ENCODE measurements around the gene SASH1. TPM values are rescaled to one million over a fixed set of nuclear protein-coding genes. Genes with fewer than 3 reads are reported as not detected.
A peak's percentile ranks its signal among the peaks of the same experiment; 100 is the strongest.

Gene SASH1
- total RNA-seq, 2 donors from 2014 or later = 0.17 to 0.20 TPM

DNA sequence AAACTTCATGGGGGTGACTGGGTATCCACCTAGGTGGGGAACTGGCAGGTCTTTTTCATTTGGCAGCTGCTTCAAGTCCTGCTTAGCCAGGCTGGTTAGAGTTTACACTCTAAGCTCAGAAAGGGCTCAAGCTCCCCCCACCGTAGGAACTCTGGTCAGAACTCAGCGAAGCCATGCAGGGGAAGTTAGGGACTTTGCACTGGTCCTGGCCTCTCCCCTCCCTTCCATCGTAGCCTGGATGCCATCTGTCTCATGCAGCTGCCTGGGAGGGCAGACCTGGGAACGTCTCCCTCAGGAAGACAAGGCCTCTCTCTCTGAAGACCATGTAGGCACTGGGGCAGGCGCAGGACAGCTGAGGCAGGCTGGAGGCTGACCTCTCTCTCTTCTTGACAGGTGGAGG lies 220.4 kb downstream of the SASH1 start:
- DNase-seq (ENCODE audit: low spot score) = no peak
- no peaks in the 10 kb centered on the region for H3K9me3 Mint-ChIP-seq
- no peak overlapping the region for H3K4me3 Mint-ChIP-seq
- no peak for ATAC-seq
- H3K27me3 Mint-ChIP-seq = peaks cover 34 to 58% of the 10 kb centered on the region in 2 donors
- peak overlapping the region in 1 of 2 donors; percentile 38 for H3K27ac Mint-ChIP-seq
- H3K4me1 Mint-ChIP-seq (ENCODE audit: low read depth in 2 of 2) = peaks cover 23 to 31% of the 10 kb centered on the region in 2 donors
- H3K36me3 Mint-ChIP-seq = peaks cover 4% of the 10 kb centered on the region

DNA sequence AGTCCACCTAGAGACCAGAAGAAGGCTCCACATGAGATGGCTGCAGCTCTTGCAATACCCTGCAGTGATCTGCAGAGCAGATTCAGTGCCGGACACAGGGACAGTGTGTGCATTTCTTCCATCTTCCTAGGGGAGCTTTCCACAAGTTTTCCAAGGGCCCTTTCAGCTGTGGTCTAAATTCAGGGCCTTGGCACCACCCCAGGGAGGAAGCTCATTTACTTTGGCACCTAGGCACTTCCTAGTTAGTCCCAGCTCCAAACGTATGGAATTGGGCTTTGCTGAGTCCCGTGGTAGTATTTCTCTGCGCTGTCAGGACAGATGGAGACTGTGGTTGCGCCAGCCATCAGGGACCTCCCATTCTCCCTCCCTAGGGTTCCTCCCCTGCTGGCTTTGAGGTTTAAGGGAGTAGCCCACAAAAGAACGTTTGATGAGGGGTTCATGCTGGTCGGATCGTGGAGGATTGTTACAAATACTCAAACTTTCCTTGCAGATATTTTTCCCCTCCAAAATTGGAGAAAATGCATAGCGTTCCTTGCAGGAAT lies 221.9 kb downstream of the SASH1 start:
- ATAC-seq (no peak), DNase-seq (ENCODE audit: low spot score) (no peak)
- Mint-ChIP-seq H3K27ac (no peak overlapping the region), H3K9me3 (no peaks in the 10 kb centered on the region), H3K27me3 (peaks cover 37 to 56% of the 10 kb centered on the region in 2 donors), H3K4me1 (ENCODE audit: low read depth in 2 of 2) (peaks cover 22 to 26% of the 10 kb centered on the region in 2 donors), H3K36me3 (peaks cover 4% of the 10 kb centered on the region), H3K4me3 (no peak overlapping the region)

DNA sequence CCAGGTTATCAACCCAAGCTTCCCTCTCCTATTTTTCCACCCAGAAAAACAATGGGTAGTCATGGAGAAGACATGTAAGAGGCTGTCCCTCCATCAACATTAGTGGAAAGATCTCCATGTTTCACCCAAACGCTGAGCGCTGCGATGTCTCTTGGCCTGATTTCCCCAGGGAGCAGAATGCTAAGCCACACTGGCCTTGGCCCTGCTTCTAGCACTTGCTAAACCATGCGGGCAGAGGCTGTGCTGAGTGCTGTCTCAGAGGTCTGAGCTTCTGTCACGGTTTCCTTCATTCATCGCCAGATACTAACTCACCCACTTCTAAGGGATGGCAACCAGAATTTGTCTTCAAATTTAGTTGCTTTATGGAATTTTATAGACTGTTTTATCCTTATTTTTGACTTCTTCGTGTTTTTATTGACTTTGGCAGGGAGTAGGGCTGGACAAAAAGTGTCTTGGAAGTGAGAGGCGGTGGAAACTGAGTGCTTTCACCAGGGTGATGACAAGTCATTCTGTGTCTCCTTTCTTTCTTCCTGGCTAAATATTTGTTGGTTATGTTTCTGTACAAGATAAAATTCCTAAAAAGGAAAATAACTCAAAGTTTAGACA lies 222.8 kb downstream of the SASH1 start:
- no peak for ATAC-seq

DNA sequence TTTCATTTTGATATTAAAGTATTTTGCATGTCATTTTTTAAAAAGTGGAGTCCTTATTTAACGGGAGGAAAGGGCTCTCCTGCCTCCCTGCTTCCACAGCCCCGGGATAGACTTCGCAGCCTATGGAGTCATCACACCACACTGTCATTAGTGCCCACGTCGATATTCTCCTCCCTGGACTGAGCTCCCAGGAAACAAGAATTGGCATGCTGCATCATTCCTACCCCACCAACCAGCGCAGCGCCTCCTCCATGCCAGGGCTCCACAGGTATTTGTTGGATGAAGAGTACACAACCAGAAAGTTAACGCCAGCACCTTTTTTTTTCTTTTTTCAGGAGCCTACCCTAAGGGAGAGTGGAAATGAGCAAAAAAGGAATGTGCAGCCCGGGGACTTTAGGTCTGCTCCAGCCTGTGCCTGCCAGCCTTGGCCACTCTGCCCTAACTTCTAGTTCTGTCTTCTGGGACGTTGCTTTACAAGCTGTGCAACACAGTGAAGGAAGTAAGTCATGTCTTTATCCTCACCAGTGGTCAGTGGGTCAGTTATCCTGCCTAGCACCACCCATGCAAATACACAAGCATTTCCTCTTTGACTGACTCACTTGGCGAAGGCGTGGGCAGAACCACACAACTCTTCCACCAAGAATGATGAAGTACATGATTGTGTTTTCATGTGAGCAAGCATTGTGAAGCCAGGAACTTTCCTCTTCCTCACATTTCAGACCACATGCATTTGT lies 223.5 kb downstream of the SASH1 start:
- H3K27ac Mint-ChIP-seq = peak overlapping the region in 1 of 2 donors; percentile 29
- DNase-seq (ENCODE audit: low spot score) = peak; percentile 78
- peaks cover 36 to 61% of the 10 kb centered on the region in 2 donors for H3K27me3 Mint-ChIP-seq
- H3K36me3 Mint-ChIP-seq = peaks cover 4% of the 10 kb centered on the region
- no peaks in the 10 kb centered on the region for H3K9me3 Mint-ChIP-seq
- ATAC-seq = peak; percentile 78 to 91
- H3K4me3 Mint-ChIP-seq = peak overlapping the region; percentile 34
- peaks cover 22 to 29% of the 10 kb centered on the region in 2 donors for H3K4me1 Mint-ChIP-seq (ENCODE audit: low read depth in 2 of 2)

More for the DNA sequence above, 222.8 kb downstream of the SASH1 start:
- peaks cover 37 to 58% of the 10 kb centered on the region in 2 donors for H3K27me3 Mint-ChIP-seq
- no peaks in the 10 kb centered on the region for H3K9me3 Mint-ChIP-seq
- DNase-seq (ENCODE audit: low spot score) = no peak
- peak overlapping the region; percentile 34 for H3K4me3 Mint-ChIP-seq
- peaks cover 4% of the 10 kb centered on the region for H3K36me3 Mint-ChIP-seq
- peak overlapping the region in 1 of 2 donors; percentile 29 for H3K27ac Mint-ChIP-seq
- peaks cover 22 to 28% of the 10 kb centered on the region in 2 donors for H3K4me1 Mint-ChIP-seq (ENCODE audit: low read depth in 2 of 2)

DNA sequence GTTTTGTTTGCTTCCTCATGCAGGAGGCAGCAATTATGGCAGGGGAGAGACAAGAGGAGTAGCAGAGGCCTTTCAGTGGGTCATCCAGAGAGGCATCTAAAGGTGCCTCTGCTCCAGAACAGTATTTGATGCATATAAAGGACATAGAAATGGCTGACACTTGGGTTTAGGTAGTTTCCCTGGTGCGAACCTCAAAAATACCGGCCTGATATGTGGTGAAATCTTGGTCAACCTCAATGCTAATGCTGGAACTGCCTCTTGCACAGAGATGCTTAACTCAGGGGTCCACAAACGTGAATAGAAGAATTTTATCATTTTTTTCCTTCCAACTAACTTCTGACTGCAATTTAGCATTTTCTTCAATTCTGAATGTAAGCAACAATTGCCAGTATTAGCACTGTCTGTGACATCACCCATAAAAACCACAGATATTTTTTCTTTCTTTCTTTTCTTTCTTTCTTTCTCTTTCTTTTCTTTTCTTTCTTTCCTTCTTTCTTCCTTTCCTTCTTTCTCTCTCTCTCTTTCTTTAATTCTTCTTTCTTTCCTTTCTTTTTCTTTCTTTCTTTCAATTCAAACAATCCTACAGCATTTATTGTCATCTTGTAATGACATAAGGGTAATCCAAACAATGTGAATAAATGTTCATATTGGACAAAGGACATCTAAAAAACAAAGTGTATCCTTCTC lies 224.2 kb downstream of the SASH1 start:
- H3K27ac Mint-ChIP-seq = peak overlapping the region; percentile 6 to 29
- DNase-seq (ENCODE audit: low spot score) (no peak), ATAC-seq (peak; percentile 73 to 86)
- H3K36me3 Mint-ChIP-seq = peaks cover 4% of the 10 kb centered on the region
- peaks cover 42 to 68% of the 10 kb centered on the region in 2 donors for H3K27me3 Mint-ChIP-seq
- no peaks in the 10 kb centered on the region for H3K9me3 Mint-ChIP-seq
- peak overlapping the region; percentile 56 for H3K4me3 Mint-ChIP-seq
- peaks cover 22 to 29% of the 10 kb centered on the region in 2 donors for H3K4me1 Mint-ChIP-seq (ENCODE audit: low read depth in 2 of 2)

DNA sequence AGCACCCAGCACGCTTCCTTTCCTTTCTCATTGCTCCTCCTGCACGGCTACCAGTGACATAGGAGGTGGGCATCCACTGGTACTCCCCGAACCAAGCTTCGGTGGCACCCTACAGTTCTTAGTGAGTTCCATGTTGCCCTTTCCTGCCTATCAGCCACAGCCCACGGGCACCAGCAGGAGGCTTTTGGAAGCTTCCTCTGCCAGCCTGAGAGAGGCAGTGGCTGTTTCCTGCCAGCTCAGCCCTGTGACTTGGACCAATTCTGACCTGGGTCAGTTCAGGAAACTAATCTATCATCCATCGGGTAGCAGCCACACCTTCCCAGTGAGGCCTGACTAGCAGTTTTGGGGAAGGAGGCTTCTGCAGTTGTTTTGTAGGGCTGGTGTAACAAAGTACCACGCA lies 227.8 kb downstream of the SASH1 start:
- Mint-ChIP-seq H3K27me3 (peaks cover 32 to 53% of the 10 kb centered on the region in 2 donors), H3K36me3 (no peaks in the 10 kb centered on the region), H3K9me3 (no peaks in the 10 kb centered on the region)

DNA sequence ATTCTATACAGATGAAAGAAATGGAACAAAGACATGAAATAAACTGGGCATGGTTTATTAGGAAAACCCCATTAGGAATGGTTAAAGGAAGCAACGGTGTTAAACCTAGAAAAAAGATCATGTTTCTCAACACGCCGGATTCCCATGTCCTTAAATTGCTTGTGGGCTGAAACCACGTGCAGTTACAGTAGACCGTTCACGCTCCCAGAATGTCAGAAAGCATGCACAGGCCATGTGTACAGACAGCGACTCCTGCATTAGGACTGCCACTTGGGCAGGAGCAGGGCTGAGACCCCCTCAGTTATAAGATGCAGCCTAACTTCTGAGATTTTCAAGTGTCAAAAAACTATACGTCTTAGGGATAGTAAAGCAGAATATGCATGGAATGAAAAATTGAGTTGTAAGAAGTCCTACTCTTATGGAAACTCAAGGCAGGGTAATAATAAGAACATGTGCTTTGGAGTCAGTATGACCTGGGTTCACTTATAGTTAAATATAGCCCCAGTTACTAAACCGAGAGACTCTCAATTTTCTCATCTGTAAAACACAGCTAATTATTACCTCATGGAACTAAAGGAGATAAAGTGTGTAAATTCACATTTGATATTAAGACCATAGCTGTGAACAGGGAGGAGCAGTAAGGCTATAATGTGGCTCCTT lies 230.2 kb downstream of the SASH1 start:
- H3K27ac Mint-ChIP-seq = no peak overlapping the region
- ATAC-seq (no peak), DNase-seq (ENCODE audit: low spot score) (no peak)
- H3K4me1 Mint-ChIP-seq (ENCODE audit: low read depth in 2 of 2) = peaks cover under 1 to 7% of the 10 kb centered on the region in 2 donors
- H3K9me3 Mint-ChIP-seq = no peaks in the 10 kb centered on the region
- H3K27me3 Mint-ChIP-seq = peaks cover 40 to 63% of the 10 kb centered on the region in 2 donors
- H3K36me3 Mint-ChIP-seq = no peaks in the 10 kb centered on the region
- H3K4me3 Mint-ChIP-seq = no peak overlapping the region

More for the DNA sequence above, 227.8 kb downstream of the SASH1 start:
- no peak overlapping the region for H3K27ac Mint-ChIP-seq
- no peak overlapping the region for H3K4me3 Mint-ChIP-seq
- DNase-seq (ENCODE audit: low spot score) (no peak), ATAC-seq (no peak)
- peaks cover 18 to 23% of the 10 kb centered on the region in 2 donors for H3K4me1 Mint-ChIP-seq (ENCODE audit: low read depth in 2 of 2)

DNA sequence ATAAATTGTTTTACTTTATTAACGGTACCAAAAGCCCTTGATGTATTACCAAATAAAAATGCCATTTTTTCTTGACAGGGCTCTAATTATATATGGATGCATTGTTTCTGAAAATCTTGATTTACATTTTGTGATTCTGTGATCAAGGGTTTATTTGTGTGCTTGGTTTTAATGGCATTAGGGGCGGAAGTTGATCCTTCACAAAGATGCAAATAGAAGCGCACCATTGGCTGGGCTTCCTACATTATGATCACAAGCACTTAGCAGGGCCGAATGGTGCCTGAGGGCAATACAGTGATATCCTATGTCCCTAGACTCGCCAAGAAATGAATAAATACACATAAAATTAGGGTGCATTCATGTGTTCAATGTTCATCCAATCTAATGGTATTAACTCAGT lies 231.3 kb downstream of the SASH1 start:
- no peak overlapping the region for H3K4me3 Mint-ChIP-seq
- H3K4me1 Mint-ChIP-seq (ENCODE audit: low read depth in 2 of 2) = peaks cover 8 to 12% of the 10 kb centered on the region in 2 donors
- ATAC-seq (no peak), DNase-seq (ENCODE audit: low spot score) (no peak)
- H3K9me3 Mint-ChIP-seq = no peaks in the 10 kb centered on the region
- H3K27ac Mint-ChIP-seq = no peak overlapping the region
- no peaks in the 10 kb centered on the region for H3K36me3 Mint-ChIP-seq
- H3K27me3 Mint-ChIP-seq = peaks cover 44 to 73% of the 10 kb centered on the region in 2 donors

DNA sequence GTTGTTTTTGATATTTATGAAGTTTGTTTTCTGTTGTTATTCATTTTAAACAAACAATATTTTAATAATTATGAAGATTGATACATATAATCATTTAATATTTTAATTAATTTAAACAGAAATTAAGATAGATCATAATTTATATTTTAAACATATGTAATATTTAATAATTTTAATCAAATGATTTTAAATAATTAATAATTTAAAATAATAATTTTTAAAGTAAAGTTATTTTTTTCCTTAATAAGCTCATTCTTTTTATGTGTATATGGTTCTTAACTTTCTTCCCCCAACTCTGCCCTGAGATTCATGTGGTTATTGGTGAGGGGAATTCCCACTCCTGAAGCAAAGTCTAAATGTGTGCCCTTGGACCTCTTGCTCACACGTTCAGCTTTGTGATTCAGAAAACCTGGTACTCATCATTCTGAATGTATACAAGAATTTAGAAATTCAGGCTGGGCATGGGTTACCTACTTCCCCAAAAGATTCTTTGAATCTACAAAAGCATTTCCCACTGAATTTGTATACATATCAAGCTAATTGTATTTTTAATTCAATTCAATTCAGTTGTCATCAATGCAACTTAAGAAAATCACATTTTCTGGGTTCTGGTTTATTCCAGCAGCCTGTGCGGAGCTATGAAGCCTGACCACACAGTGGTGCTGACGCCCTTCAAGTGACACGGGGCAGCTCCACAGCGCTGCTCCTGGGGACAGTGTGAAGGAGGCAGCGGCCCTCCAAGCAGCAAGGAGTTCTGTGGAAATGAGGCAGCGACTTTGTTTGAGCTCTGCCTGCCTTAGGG lies 235.2 kb downstream of the SASH1 start:
- H3K4me3 Mint-ChIP-seq = no peak overlapping the region
- peak; percentile 83 to 84 for ATAC-seq
- H3K9me3 Mint-ChIP-seq = no peaks in the 10 kb centered on the region
- H3K27ac Mint-ChIP-seq = no peak overlapping the region
- no peak for DNase-seq (ENCODE audit: low spot score)
- H3K36me3 Mint-ChIP-seq = no peaks in the 10 kb centered on the region
- H3K4me1 Mint-ChIP-seq (ENCODE audit: low read depth in 2 of 2) = peaks cover 8% of the 10 kb centered on the region in 2 donors
- peaks cover 43 to 71% of the 10 kb centered on the region in 2 donors for H3K27me3 Mint-ChIP-seq

DNA sequence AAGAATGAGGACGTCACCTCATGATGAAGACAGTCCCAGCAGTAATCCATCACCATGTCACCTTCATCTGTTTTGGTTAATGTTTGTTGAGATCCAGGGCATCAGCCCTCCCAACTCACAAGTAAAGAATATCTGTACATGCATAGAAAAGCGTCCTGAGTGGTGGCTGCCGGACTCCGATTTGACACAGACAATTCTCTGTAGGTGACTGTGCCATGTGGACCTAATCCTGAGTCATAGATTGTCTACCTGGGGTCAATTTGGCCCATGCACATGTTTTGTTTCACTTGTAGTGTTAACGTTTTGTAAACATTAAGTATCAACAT lies 235.8 kb downstream of the SASH1 start:
- peaks cover 8% of the 10 kb centered on the region in 2 donors for H3K4me1 Mint-ChIP-seq (ENCODE audit: low read depth in 2 of 2)
- H3K27me3 Mint-ChIP-seq = peaks cover 43 to 71% of the 10 kb centered on the region in 2 donors
- no peaks in the 10 kb centered on the region for H3K36me3 Mint-ChIP-seq
- H3K27ac Mint-ChIP-seq = no peak overlapping the region
- H3K9me3 Mint-ChIP-seq = no peaks in the 10 kb centered on the region
- DNase-seq (ENCODE audit: low spot score) (no peak), ATAC-seq (no peak)
- no peak overlapping the region for H3K4me3 Mint-ChIP-seq

DNA sequence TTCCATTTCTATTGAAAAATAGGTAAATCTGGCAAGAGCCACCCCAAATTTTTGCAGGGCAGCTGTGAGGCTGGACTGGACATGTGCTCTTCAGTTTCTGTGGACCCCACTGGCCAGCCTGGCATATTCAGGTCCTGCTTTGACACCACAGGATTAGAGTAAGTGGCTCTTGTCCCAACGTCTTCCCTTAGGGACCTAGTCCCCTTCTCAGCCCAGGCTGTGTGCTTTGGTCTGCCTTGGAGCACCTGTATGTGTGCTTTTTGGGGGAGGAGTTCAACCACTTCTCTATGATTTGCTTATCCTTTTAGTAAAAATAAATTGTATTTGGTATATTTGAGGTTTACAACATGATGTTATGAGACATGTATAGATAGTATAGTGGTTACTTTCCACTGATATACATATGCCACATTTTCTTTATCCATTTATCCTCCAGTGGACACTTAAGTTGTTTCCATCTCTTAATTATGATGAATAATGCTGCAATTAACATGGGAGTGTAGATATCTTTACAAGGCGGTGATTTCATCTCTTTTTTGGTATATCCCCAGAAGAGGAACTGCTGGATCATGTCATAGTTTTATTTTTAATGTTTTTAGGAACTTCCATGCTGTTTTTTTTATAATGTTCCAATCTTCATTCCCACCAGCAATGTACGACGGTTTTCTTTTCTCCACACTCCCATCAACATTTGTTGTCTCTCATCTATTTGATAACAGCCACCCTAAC lies 236.4 kb downstream of the SASH1 start:
- H3K27ac Mint-ChIP-seq = no peak overlapping the region
- H3K9me3 Mint-ChIP-seq = no peaks in the 10 kb centered on the region
- peaks cover 8% of the 10 kb centered on the region in 2 donors for H3K4me1 Mint-ChIP-seq (ENCODE audit: low read depth in 2 of 2)
- DNase-seq (ENCODE audit: low spot score) (no peak), ATAC-seq (no peak)
- no peak overlapping the region for H3K4me3 Mint-ChIP-seq
- H3K27me3 Mint-ChIP-seq = peaks cover 48 to 77% of the 10 kb centered on the region in 2 donors
- H3K36me3 Mint-ChIP-seq = peaks cover 5% of the 10 kb centered on the region

DNA sequence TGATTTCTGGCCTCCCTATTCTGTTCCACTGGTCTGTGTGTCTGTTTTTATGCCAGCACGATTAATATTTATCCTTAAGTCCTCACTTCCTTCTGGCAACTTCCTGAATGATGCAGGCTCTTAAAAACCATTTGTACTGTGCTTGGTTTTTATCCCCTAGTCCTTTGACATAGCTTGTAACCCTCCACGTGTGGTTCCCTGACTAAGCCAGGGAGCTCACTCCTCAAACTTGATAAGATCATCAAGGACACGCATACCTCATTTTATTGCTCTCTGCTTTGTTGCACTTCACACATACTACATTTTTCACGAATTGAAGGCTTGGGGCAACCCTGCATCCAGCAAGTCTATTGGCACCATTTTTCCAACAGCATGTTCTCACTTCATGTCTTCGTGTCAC lies 237.8 kb downstream of the SASH1 start:
- Mint-ChIP-seq H3K27ac (no peak overlapping the region), H3K9me3 (peaks cover 7% of the 10 kb centered on the region), H3K36me3 (peaks cover 17% of the 10 kb centered on the region), H3K4me1 (ENCODE audit: low read depth in 2 of 2) (peaks cover 8% of the 10 kb centered on the region in 2 donors), H3K27me3 (peaks cover 54 to 80% of the 10 kb centered on the region in 2 donors), H3K4me3 (no peak overlapping the region)
- ATAC-seq (no peak), DNase-seq (ENCODE audit: low spot score) (no peak)
